Measurements from ENCODE around the gene DTNBP1.
"Not testable (repeated sequence)": the region's sequence is repeated elsewhere in the genome, so short reads cannot be mapped to it uniquely, and the experiment has no call there.

Gene DTNBP1

GRCh38 chr6:15555101-15556038 is 107.5 kb downstream of the DTNBP1 start:
- DNase-seq, result no peak

GRCh38 chr6:15554728-15555100 is 108.1 kb downstream of the DTNBP1 start:
- no peak for DNase-seq

- DNase-seq, result no peak
These were observed 109.0 kb downstream of the DTNBP1 start for GRCh38 chr6:15553736-15554294.

- no peak for DNase-seq
These were observed 109.8 kb downstream of the DTNBP1 start for GRCh38 chr6:15553031-15553430.

- DNase-seq, result no peak
These were observed 111.0 kb downstream of the DTNBP1 start for GRCh38 chr6:15551798-15552197.

- DNase-seq, result no peak
These were observed 111.6 kb downstream of the DTNBP1 start for GRCh38 chr6:15551262-15551661.

GRCh38 chr6:15550546-15551123 is 112.2 kb downstream of the DTNBP1 start:
- no peak for DNase-seq

DNA sequence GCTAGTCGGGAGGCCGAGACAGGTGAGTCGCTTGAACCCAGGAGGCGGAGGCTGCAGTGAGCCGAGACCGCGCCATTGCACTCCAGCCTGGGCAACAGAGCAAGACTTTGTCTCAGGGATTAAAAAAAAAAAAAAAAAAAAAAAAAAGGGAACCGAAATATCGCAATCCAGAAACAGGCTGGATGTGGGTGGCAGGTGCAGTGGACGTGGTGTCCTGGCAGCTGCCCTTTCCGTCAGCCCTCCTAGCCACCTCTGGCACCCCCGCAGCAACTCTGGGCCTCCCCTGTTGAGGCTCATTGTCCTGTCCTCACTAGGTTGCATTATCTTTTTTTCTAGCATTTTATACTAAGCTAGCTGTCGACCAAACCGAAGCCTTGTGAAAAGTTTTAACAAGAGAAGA is 113.5 kb downstream of the DTNBP1 start:
- DNase-seq, result no peak

DNA sequence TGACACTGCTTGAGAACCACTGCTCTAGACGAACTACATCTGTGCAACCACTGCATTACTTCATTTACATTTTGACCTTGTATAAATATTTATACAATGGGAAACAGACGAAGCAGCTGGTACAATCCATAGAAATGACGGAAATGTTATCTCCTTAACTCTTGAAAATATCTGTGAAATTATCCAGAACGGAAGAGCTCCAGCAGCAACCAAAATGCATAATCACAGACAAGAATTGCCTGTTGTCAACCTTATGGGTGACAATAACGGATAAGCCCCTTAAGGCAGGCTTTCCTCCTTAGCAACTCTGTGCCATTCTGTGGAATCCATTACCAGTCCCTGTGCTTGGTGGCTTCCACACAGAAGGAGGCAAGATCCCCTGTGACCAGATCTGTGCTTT is 115.4 kb downstream of the DTNBP1 start:
- no peak for DNase-seq

- DNase-seq, result no peak
These were observed 116.2 kb downstream of the DTNBP1 start for GRCh38 chr6:15546591-15546990.

DNA sequence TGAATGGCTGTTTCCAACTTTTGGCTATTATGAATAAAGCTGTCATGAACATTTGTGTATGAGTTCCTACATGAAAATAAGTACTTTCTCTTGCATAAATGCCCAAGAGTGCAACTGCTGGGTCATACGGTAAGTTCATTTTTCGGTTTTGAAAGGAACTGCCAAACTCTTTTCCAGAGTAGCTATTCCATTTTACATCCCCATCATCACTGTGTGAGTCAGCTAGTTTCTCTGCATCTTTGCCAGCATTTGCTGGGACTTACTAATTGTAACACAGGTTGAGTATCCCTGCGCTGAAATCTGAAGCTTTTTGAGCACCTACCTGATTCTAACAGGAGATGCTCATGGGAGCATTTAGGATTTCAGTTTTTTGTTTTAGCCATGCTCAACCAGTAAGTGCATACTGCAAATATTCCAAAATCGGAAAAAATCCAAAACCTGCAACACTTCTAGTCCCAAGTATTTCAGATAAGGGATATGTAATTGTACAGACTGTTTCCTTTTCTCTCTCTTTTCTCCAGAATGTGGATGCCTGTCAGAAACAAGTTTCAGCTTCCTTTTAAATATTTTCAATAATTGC is 118.4 kb downstream of the DTNBP1 start:
- DNase-seq, result no peak

GRCh38 chr6:15543332-15543917 is 119.4 kb downstream of the DTNBP1 start:
- not testable (repeated sequence) for DNase-seq

- no peak for DNase-seq
These were observed 123.0 kb downstream of the DTNBP1 start for GRCh38 chr6:15539722-15540270.

GRCh38 chr6:15538766-15539495 is 123.9 kb downstream of the DTNBP1 start:
- DNase-seq, result no peak

DNA sequence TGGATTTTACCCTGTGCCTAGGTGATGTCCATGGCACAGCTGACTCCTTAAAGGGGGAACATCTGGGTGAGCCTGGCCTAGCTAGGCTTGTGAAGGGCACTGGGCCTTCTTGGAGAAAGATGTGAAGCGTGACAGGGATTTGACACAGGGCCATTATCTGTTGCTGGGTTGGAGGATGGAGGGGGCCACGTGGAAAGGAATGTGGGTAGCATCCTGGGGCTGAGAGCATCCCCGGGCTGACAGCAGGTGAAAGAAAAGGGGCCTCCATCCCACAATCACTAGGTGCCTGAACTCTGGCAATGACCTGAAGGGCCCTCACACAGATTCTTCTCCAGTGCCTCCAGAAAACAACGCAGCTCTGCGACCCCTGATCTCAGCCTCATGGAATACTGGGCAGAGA is 124.7 kb downstream of the DTNBP1 start:
- no peak for DNase-seq

DNA sequence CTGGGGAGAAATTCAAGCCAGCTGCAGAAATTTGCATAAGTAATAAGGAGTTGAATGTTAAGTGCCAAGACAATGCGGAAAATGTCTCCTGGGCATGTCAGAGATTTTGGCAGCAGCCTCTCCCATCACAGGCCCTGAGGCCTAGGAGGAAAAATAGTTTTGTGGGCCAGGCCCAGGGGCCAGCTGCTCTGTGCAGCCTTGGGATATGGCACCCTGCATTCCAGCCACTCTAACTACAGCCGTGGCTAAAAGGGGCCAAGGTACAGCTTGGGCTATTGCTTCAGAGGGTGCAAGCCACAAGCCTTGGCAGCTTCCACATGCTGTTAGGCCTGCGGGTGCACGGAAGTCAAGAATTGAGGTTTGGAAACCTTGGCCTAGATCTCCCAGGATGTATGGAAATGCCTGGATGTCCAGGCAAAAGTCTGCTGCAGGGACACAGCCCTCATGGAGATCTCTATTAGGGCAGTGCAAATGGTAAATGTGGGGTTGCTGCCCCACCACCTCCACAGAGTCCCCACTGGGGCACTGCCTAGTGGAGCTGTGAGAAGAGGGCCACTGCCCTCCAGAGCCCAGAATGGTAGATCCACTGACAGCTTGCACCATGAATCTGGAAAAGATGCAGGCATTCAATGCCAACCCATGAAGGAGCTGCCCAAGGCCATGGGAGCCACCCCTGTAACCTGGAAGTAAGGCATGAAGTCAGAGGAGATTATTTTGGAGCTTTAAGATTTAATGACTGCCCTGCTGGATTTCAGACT is 126.5 kb downstream of the DTNBP1 start:
- no peak for DNase-seq

- DNase-seq, result no peak
These were observed 127.2 kb downstream of the DTNBP1 start for GRCh38 chr6:15535495-15536197.

- DNase-seq, result no peak
These were observed 127.9 kb downstream of the DTNBP1 start for GRCh38 chr6:15534974-15535373.

DNA sequence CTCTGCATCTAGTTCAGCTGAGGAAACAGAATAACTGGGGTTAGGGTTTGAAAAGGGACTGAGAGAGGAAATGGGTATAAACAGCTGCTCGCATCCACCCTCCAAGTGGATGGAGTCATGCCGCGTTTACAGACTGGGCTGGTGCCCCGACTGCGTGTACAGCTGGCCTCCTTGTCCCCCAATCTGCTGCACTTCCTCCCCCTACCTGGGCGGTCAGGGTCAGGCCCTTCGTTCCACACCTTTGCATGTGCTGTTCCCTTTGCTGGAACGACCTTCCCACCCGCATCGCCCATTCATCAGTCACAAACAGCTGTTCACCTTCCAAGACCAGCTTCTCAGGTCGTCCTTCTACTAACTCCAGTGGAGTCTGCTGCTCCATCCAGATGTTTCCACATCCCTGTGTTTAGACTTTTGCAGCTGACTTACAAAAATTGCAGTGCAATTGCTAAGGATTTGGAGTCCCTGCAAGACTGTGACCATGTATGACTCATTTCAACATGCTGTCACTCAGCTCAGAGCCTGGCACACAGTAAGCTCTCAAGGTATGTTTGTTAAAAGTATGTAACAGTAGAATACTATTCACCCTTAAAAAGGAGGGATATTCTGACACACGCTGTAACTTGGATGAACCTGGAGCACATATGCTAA is 129.3 kb downstream of the DTNBP1 start:
- DNase-seq, result no peak

DNA sequence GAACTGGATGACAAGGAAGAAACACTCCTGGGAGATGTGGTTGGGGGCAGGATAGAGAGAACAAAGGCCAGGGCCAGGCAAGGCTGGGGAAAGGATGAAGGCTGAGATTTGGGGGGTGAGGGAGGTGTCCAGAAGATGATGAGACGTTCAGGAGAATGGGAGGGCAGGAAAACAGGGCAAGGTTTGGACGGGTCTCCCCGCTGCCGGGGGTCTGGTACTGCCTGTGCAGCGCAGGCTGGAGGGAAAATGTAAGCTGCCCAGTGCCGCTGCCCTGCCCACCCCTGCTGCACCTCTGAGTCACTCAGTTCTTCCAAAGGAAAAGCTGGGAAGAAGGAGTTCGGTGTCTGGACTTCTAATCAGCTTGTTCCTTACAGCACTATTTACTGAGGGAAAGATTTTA is 130.9 kb downstream of the DTNBP1 start:
- no peak for DNase-seq

All from hippocampal formation (tissue), 2 donors.